GM21619 (cell line): ENCODE results near the gene NTN4.
"Not testable (repeated sequence)": the region's sequence is repeated elsewhere in the genome, so short reads cannot be mapped to it uniquely, and the experiment has no call there.

Source experiments
- ATAC-seq: cut with Tn5 transposase; IDR thresholded peaks from one replicate; pipeline ENCODE4 v1.9.1; 2021; ENCODE audit not compliant: unreplicated experiment

The NTN4 gene

GRCh38 chr12:95756362-95756761, 34.2 kb downstream of the NTN4 start:
- no peak for ATAC-seq

DNA sequence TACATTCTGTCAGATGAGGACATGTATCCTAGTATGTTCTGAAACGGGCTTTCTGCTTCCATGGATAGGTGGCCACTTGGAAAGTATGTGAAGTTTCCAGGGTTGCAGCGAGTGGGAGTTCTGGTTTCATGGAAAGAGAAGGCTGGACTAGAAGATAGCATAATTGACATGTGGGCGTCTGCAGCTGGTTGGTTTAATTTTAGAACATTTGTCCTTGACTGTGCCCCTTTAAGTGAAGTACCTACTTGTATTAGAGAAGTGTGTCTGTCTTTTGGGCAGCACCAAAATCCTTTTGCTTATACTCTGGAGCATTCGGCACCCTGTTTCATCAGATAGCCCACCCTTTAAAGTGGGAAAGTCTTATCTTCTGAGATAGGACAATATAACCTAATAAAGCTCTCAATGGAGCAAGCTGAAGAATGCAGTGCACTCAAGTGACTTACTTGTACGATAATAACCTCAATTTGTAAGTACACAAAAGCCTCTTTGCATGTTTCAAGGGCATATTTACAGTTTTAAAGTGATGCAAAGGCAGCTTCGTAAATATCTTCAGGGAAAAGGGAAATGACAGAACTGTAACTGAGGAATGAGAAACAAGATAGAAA, 35.2 kb downstream of the NTN4 start:
- ATAC-seq: no peak

DNA sequence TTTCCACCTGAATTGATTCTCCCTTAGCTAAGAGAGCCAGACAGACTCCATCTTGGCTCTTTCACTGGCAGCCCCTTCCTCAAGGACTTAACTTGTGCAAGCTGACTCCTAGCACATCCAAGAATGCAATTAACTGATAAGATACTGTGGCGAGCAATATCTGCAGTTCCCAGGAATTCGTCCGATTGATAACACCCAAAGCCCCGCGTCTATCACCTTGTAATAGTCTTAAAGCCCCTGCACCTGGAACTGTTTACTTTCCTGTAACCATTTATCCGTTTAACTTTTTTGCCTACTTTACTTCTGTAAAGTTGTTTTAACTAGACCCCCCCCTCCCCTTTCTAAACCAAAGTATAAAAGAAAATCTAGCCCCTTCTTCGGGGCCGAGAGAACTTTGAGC, 44.5 kb downstream of the NTN4 start:
- ATAC-seq: not testable (repeated sequence)

- ATAC-seq: no peak
Observed at GRCh38 chr12:95742586-95742985, 48.0 kb downstream of the NTN4 start.

DNA sequence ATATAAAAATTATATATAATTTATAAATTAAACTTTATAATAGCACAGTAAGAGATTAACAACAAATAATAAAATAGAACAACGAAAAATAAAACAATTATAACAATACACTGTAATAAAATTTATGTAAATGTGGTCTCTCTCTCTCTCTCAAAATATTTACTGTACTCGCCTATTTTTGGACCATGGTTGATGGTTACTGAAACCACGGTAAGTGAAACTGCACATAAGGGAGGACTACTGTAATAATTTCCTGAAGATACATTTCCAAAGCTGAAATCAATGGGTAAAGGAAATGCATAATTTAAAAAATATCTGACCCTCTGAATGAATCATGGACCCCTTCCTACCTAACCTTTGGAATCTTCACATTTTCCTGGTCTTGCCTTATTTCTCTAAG, 48.9 kb downstream of the NTN4 start:
- no peak for ATAC-seq

- ATAC-seq: no peak
Observed at GRCh38 chr12:95740751-95741150, 49.8 kb downstream of the NTN4 start.

GRCh38 chr12:95739561-95740313, 50.8 kb downstream of the NTN4 start:
- ATAC-seq: no peak

- ATAC-seq: no peak
Observed at GRCh38 chr12:95738024-95738611, 52.4 kb downstream of the NTN4 start.

DNA sequence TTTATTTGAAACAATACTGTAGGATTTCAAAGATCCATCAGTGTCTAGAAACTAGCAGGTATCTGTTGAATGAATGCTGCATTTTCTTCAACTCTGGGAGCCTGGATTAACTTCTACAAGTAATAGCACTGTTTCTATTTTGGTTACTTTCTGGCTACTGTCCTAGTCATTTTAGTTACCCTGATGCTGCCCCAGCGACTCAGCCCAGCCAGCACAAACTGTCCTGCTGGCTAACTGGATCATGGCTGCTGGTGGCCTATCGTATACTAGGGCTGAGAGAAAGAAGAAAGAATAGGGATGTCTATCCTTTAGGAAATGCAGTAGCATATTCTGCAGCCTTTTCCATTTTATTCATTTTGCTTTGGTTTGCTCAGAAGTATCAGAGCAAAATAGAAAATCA, 53.9 kb downstream of the NTN4 start:
- ATAC-seq: no peak

GRCh38 chr12:95735728-95736127, 54.8 kb downstream of the NTN4 start:
- not testable (repeated sequence) for ATAC-seq

GRCh38 chr12:95733141-95733825, 57.3 kb downstream of the NTN4 start:
- no peak for ATAC-seq

- peak; percentile 60 for ATAC-seq
Observed at GRCh38 chr12:95731519-95731958, 59.0 kb downstream of the NTN4 start.

GRCh38 chr12:95730457-95730856, 60.1 kb downstream of the NTN4 start:
- no peak for ATAC-seq

GRCh38 chr12:95726903-95727302, 63.7 kb downstream of the NTN4 start:
- ATAC-seq: no peak

- no peak for ATAC-seq
Observed at GRCh38 chr12:95724767-95725166, 65.8 kb downstream of the NTN4 start.

DNA sequence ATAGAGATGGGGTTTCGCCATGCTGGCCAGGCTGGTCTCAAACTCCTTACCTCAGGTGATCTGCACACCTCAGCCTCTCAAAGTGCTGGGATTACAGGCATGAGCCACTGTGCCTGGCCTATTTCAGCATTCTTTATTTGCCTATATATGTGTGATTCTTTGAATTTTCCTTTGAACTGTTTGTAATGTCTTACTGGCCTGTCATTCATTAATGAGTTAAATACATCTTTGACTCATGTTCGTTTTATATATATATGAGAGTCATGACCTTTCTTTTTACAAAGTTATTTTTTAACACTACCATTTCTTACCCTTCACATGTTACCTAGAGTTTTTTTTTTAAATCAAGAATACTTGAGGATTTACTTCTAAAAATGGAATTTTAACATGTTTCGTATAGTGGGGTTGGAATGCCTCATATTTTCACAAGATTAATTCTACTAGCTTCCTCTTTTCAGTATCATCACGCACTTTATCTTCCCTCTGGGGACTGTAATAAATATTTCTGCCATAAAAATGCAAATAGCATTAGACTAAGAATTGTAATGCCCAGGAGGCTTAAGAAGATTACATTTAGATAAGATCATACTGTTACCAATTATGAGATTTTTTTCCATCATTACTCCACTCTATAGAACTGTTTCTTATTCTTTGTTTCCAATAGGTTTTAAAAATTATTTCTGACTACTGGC, 66.7 kb downstream of the NTN4 start:
- no peak for ATAC-seq

DNA sequence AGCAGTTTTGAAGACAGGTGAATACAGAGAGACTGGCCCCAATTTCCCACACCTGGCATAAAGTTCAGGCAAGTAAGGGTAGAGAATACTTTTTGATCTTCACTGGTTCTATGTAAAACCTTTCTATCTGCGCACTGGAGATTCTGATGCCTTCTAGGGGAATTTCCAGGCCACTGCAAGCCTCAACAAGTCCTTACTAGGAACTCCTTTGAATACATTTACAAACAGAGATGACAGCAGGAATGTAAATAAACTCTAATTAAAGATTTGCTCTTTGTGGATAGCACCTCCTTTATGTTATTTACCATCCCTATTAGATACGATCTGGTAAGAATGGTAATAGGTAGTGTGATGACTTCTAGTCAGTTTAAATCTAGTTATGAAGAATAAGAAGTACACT, 69.2 kb downstream of the NTN4 start:
- ATAC-seq: no peak

DNA sequence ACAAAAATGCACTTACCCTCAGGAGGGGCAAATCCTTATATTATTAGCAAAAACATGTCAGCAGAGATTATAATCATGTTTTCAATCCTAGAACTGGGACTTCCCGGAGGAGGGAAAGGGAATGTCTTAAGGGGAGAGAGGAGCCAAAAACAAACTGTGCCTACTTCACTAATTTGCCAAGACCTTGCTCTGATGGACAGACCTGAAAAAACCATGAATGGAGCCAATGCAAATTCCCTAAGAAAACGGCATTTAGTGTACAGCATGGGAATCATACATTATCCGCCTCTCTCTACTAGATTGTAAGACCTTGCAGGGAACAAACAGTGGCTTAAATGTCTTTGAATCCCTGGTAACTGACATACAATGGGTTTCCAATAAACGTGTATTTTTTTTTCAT, 70.4 kb downstream of the NTN4 start:
- ATAC-seq: no peak

- no peak for ATAC-seq
Observed at GRCh38 chr12:95718772-95719171, 71.8 kb downstream of the NTN4 start.

DNA sequence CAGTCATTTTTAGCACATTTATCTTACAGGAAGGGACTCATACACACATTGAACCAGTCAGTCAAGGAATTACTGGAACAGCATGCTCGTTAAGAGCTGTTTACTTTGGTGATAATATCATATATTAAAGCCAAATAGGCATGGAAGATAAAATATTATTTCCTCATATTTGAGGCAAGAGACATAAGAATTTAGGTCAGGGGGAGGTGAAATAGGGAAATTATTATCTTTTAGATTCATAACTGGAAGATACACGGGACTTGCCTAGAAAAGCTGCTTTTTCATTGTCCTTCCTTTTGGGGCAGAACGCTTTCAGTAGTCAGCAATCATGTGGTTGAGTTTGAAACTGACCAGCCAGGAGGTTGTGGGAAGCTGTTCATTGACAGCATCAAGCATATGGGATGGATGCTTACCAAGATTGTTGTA, 72.5 kb downstream of the NTN4 start:
- no peak for ATAC-seq

DNA sequence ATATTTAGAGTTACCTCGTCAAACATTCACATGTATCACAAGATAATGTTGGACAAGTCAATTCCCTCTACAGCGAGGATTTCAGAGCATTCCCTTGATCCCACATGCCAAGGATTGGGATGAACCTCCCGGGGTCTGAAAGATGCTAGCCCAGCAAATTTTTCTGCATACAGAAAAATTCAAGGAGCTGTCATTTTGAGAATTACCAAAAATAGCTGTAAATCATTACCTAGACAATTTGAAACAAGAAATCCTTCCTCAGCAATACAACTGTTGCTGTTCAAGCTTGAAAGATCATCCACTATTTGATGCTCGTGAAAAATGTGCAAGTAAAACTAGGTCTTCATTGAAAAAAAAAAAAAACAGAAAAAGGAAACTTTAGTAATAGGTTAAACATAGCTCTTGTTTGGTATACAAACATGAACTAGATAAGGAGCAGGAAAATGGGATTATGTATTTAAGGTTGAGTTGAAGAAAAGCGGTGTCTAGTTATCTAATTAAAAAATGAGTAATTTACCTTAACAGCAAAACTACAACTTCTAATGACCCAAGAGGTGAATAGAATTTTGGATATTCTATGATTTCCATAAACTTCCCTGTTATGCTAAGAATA, 73.1 kb downstream of the NTN4 start:
- ATAC-seq: no peak
